ENCODE results near the gene PLCH2. TPM values are rescaled to one million over a fixed set of nuclear protein-coding genes. Genes with fewer than 3 reads are reported as not detected.
"Not testable (repeated sequence)": the region's sequence is repeated elsewhere in the genome, so short reads cannot be mapped to it uniquely, and the experiment has no call there.

Gene PLCH2
- total RNA-seq, 4 donors from 2014 or later: 0.29 to 2.2 (median 0.76) TPM

GRCh38 chr1:2455757-2456156 is 20.3 kb upstream of the PLCH2 start:
- no peak overlapping the region for H3K27ac ChIP-seq
- no peak overlapping the region for H3K4me3 ChIP-seq (replicated peaks in 1 of 3)
- no peaks in the 10 kb centered on the region for H3K27me3 ChIP-seq
- no peaks in the 10 kb centered on the region for H3K36me3 ChIP-seq
- no peaks in the 10 kb centered on the region for H3K9me3 ChIP-seq
- no peak for DNase-seq
- TF ChIP-seq POLR2A (IDR thresholded peaks at IDR 0.05) (no peak), CTCF (IDR thresholded peaks at IDR 0.05) (no peak)
- intact Hi-C loops (cut with DNase I): no loop called here
- peaks cover 6 to 19% of the 10 kb centered on the region in 2 donors for H3K4me1 ChIP-seq
- WGBS, 2 donors: 63 to 70% methylated on average over 17 to 19 of the region's 21 CpGs

GRCh38 chr1:2457444-2457843 is 18.6 kb upstream of the PLCH2 start:
- Histone ChIP-seq H3K4me3 (replicated peaks in 1 of 3) (no peak overlapping the region), H3K9me3 (no peaks in the 10 kb centered on the region), H3K27me3 (no peaks in the 10 kb centered on the region), H3K27ac (no peak overlapping the region), H3K36me3 (no peaks in the 10 kb centered on the region), H3K4me1 (peaks cover 6 to 12% of the 10 kb centered on the region in 2 donors)
- DNase-seq: no peak
- WGBS, 2 donors: 84 to 92% methylated on average over 10 to 11 of the region's 17 CpGs
- TF ChIP-seq POLR2A (IDR thresholded peaks at IDR 0.05): no peak
- TF ChIP-seq CTCF (IDR thresholded peaks at IDR 0.05): no peak
- intact Hi-C loops (cut with DNase I): no loop called here

GRCh38 chr1:2458687-2459086 is 17.4 kb upstream of the PLCH2 start:
- Histone ChIP-seq H3K27me3 (no peaks in the 10 kb centered on the region), H3K9me3 (no peaks in the 10 kb centered on the region), H3K4me3 (replicated peaks in 1 of 3) (no peak overlapping the region), H3K36me3 (no peaks in the 10 kb centered on the region), H3K27ac (no peak overlapping the region), H3K4me1 (peaks cover 6 to 10% of the 10 kb centered on the region in 2 donors)
- no peak for DNase-seq
- TF ChIP-seq POLR2A (IDR thresholded peaks at IDR 0.05) (no peak), CTCF (IDR thresholded peaks at IDR 0.05) (no peak)
- 81 to 95% methylated on average over 13 to 18 of the region's 18 CpGs for WGBS, 2 donors
- intact Hi-C loops (cut with DNase I): no loop called here

- H3K27me3 ChIP-seq; H3K27ac ChIP-seq; intact Hi-C loops (cut with DNase I); H3K9me3 ChIP-seq; DNase-seq; H3K4me3 ChIP-seq (replicated peaks in 1 of 3); H3K36me3 ChIP-seq: not testable (repeated sequence)
- 76 to 80% methylated on average over 8 to 12 of the region's 16 CpGs for WGBS, 2 donors
- peaks cover 6 to 10% of the 10 kb centered on the region in 2 donors for H3K4me1 ChIP-seq
Observed at GRCh38 chr1:2459102-2459753, 16.9 kb upstream of the PLCH2 start.

- Histone ChIP-seq H3K4me1 (peaks cover 6 to 10% of the 10 kb centered on the region in 2 donors), H3K27ac (no peak overlapping the region), H3K27me3 (no peaks in the 10 kb centered on the region), H3K36me3 (no peaks in the 10 kb centered on the region), H3K4me3 (replicated peaks in 1 of 3) (no peak overlapping the region), H3K9me3 (no peaks in the 10 kb centered on the region)
- peak; percentile 84 to 90 for DNase-seq
- intact Hi-C loops (cut with DNase I): no loop called here
- TF ChIP-seq CTCF (IDR thresholded peaks at IDR 0.05) (peak in 4 of 6 experiments; percentile 39 to 59 (median 41)), POLR2A (IDR thresholded peaks at IDR 0.05) (no peak)
- 26 to 34% methylated on average over 20 of the region's 23 CpGs for WGBS, 2 donors
Observed at GRCh38 chr1:2459757-2460156, 16.3 kb upstream of the PLCH2 start.
